Measurements from ENCODE around the gene TSG101.

- TF ChIP-seq FOXA1 (IDR thresholded peaks at IDR 0.05) (no peak), CTCF (IDR thresholded peaks at IDR 0.05; ENCODE audit: low read depth, low read length, missing input control) (no peak), EGR1 (IDR thresholded peaks at IDR 0.05; ENCODE audit: low read depth in 2 of 2) (no peak), YY1 (IDR thresholded peaks at IDR 0.05) (peak; percentile 56), JUND (IDR thresholded peaks at IDR 0.05) (no peak), HNF4A (conservative IDR thresholded peaks at IDR 0.05) (peak; percentile 55 to 80)
These were observed 7.5 kb upstream of the TSG101 start for GRCh38 chr11:18534245-18534644.

Data from liver (tissue), 3 donors.